GM19467 (cell line): ENCODE results near the gene LALBA.
"Not testable (repeated sequence)": the region's sequence is repeated elsewhere in the genome, so short reads cannot be mapped to it uniquely, and the experiment has no call there.

Experiments used
- ATAC-seq: cut with Tn5 transposase; IDR thresholded peaks from one replicate; pipeline ENCODE4 v1.9.1; 2021; ENCODE audit warnings: mild to moderate bottlenecking, moderate library complexity; ENCODE audit not compliant: unreplicated experiment

Gene LALBA

DNA sequence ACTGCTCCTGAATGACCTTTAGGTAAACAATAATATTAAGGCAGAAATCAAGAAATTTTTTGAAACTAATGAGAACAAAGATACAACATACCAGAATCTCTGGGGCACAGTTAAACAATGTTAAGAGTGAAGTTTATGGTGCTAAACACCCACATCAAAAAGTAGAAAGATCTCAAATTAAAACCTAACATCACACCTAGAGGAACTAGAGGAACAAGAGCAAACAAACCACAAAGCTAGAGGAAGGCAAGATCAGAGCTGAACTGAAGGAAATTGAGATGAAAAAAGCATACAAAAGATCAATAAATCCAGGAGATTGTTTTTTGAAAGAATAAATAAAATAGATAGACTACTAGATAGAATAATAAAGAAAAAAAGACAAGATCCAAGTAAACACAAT is 37.2 kb downstream of the LALBA start:
- no peak for ATAC-seq

DNA sequence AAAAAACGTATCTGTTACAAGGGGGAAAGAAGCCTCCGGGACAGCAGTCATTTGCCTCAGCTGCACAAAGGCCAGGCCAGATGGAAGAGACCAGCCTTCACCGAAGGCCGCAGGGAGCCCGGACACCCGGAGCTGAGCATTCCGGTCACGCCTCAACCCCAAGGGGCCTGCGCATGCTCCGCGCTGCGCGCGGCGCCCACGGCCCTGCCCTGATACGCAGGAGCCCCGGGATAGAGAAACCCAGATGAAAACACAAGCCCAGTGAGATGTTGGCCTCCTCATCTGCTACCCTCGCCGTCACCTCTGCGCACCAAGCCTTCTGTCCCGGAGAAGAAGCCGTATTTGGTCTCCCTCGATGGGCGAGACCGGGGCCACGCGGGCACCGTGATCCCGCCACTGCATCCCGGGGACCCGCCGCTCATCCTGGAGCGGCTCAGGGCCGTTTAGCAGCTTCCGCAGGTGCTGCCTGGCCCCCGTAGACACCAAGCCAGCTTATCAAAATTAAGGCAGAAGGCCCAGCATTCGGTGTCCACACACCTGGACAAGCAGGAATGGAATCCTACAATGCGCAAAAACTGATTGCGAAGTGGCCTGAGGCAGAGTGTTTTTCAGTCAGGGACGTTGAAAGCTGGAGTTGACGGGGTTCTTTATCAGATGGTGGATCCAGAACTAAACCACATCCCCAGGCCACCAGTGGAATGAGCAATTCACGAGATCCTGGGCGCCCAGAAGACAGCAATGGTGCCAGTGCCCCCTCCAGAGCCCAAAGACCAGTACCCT is 41.8 kb downstream of the LALBA start:
- no peak for ATAC-seq

DNA sequence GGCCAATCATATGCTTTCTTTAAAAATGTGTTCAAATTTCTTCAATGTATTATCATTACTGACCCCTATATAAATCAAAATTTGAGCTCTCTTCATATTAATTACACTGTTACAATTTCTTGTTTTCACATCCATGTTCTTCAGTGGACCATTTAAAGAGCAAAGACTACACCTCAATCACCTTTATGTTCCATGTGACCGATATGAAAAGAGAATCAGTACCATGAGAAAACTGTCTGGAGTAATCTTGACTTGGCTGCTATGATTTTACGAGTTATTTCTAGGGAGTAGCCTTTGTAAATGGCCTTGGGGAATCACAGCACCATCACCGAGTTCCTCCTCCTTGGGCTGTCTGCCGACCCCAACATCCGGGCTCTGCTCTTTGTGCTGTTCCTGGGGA is 44.5 kb downstream of the LALBA start, which contains the start of gene OR8S1:
OR8S1 (plus strand) TSS at position 301 of the 400 bp plus-strand sequence; CDS start at position 301, 0 bp downstream.
- ATAC-seq = no peak

DNA sequence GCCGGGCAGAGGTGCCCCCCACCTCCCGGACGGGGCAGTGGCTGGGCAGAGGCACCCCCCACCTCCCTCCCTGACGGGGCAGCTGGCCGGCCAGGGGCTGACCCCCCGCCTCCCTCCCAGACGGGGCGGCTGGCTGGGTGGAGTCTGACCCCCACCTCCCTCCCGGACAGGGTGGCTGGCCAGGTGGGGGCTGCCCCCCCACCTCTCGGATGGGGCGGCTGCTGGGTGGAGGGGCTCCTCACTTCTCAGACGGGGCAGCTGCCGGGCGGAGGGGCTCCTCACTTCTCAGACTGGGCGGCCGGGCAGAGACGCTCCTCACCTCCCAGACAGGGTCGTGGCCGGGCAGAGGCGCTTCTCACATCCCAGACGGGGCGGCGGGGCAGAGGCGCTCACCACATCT is 49.5 kb downstream of the LALBA start:
- not testable (repeated sequence) for ATAC-seq
